CD4-positive, alpha-beta T cell treated with Interleukin-21 for 1 hour (primary cell): ENCODE data around the gene TNFRSF1B.
"Not testable (repeated sequence)": the region's sequence is repeated elsewhere in the genome, so short reads cannot be mapped to it uniquely, and the experiment has no call there.

Experiments used
- DNase-seq: peaks from one replicate; pipeline ENCODE4 v3.0.0-alpha.2; 2020

The TNFRSF1B gene

DNA sequence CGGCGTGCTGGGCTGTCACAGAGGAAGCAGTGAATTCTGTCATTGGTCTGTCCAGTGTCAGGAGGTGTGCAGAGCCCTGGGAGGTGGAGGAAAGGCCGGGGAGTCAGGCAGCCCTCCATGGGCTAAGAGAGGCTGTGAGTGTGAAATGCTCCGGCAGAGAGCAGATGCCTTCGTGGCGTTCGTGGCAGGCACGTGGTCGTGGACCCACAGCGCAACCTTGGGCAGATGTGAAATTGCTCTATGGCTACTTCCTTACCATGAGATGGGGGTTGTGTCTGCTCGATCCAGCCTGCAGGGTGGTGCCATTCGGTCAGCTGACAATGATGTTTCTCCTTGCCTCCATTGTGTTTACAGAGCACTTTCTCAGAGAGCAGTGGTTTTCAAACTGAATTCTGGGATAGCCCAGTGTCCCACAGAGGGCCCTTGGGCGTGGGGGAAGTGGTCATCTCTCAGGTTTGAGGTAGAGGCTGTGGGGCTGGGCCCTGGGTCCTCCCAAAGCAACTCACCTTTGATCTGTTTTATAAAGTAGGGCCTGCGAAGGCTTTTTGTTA is 27.9 kb downstream of the TNFRSF1B start:
- no peak for DNase-seq

DNA sequence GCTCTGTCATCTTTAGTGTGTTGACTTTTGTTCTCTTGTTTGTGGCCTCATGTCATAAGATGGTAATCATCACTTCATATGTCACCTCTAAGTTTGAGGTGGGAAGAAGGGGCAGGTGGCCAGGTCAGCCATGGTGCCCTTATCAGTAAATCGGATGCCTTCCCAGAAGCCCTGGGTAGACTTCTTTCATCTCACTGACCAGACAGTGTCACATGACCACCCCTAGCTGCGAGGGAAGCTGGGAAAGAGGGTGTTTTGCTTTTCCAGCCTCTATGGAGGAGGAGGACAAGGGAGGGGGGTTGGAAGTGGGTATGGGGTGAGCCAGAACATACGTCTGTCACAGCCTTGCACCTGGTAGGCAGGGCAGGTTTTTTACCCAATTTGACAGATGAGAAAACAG is 28.6 kb downstream of the TNFRSF1B start:
- no peak for DNase-seq

DNA sequence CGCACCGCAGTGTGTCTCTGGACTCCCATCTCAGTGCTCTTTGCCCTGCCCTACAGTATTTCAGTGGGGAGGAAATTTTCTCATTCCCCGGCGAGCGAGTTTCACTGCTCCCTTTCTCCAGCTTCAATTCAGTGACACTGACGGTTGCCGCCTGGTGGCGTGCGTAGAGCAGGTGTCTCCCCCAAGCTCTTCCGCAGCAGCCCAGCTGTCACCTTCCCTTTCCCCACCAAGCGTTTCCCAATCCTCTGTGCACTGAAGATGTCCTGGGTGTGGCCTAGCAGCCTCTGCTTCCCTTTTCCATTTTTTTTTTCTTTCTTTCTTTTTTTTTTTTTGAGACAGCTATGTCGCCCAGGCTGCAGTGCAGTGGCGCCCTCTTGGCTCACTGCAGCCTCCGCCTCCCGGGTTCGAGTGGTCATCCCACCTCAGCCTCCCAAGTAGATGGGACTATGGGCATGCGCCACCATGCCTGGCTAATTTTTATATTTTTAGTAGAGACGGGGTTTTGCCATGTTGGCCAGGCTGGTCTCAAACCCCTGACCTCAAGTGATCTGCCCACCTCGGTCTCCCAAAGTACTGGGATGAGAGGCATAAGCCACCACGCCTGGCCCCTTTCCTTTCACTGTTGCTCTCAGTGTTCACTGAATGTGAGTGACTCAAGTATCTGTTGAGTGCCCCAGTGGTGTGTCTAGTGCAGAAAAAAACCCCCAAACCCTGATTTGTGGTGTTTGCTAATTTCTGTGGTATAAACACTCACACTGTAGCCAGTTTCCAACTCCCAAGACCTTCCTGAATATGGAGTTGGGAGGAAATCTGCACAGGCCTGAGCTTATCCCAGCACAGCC is 30.1 kb downstream of the TNFRSF1B start:
- no peak for DNase-seq

DNA sequence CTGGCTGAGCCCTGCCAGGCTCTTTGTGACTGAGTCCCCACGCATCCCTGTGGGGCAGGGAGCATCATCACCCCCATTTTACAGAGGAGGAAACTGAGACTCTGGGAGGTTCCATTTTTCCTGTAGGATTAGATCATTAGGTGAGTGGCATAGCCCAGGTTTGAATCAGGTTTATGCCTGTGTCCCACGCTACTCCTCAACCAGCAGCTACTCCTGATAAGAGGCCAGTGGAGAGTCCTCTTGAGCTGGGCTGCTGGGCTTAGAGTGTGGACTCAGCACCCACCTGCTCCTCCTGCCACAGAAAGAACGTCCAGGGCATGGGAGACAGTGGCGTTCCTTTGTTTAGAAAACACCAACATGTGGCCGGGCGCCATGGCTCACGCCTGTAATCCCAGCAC is 30.7 kb downstream of the TNFRSF1B start:
- DNase-seq, result no peak

DNA sequence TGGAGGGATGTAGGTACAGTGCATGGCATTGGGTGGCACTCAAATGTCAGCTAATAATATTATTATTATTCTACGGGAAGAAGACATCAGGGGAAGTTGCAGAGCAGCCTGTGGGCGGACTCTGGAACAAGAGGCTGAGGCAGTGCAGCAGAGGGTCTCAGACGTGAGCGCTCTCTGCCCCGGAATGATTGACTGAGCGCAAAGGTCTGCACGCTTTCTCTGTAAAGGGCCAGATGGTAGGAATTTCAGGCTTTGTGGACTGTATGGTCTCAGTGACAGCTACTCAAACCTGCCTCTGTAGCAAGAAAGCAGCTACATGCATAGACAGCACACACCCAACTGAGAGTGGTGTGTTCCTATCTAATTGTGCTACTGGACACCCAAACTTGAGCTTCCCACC is 33.4 kb downstream of the TNFRSF1B start:
- DNase-seq, result no peak

DNA sequence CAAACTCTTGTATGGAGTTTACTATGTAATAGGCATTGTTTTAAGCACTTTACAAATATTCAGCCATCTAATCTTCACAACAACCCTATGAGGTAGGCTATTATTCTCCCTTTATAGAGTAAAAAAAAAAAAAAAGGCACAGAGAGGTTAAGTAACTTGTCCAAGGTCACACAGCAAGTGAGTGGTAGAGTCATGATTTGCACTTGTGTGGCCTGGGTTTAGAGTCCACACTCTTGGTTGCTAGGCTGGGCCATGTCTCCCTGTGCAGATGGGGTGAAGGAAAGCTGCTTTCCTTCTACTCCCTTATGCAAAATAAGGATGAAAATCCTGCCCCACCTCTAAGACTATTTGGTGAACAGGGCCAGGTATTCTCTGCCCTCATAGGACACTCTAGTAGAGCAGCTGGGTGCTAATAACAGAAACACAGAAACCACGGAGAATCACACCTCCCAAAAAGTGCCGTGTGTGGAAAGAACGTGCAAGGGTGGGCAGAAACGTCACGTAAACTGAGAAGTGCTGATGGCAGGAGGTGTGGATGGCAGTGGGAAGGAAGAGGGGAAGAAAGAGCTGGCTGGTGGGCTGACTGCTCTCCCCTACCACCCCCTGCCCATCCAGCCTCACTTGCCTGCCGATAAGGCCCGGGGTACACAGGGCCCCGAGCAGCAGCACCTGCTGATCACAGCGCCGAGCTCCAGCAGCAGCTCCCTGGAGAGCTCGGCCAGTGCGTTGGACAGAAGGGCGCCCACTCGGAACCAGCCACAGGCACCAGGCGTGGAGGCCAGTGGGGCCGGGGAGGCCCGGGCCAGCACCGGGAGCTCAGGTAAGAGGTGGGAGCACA is 34.8 kb downstream of the TNFRSF1B start:
- DNase-seq, result peak; percentile 54

DNA sequence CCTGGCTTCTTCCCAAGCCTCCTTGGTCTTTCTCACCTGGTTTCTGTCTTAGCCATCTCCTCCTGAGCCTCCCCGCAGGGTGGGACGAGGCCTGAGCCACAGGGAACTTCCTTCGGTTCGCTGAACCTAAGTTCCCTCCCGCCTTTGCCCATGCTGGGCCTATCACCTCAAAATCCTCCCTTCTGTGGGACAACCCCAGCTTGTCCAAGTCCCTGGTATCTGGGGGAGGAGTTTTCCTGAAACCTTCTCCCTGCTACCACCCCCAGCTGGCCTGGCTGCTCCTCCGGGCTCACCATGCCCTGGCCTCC is 35.4 kb downstream of the TNFRSF1B start:
- no peak for DNase-seq

DNA sequence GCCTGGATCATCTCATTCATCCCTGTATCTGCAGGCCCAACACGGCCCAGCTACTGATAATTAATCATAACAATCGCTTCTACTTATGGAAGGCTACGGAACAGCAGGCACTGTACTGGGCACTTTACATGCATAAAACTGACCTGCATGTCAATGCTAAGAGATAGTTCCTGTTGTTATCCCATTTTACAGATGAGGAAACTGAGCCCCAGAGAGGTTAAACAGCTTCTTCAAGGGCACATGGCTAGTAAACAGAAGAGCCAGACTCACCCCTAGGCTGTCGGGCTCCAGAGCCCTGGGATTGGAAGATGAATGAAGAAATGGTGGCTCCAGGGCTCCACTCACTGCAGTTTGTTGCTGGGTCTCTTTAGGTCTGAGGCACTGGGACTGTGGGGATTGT is 35.8 kb downstream of the TNFRSF1B start:
- no peak for DNase-seq

DNA sequence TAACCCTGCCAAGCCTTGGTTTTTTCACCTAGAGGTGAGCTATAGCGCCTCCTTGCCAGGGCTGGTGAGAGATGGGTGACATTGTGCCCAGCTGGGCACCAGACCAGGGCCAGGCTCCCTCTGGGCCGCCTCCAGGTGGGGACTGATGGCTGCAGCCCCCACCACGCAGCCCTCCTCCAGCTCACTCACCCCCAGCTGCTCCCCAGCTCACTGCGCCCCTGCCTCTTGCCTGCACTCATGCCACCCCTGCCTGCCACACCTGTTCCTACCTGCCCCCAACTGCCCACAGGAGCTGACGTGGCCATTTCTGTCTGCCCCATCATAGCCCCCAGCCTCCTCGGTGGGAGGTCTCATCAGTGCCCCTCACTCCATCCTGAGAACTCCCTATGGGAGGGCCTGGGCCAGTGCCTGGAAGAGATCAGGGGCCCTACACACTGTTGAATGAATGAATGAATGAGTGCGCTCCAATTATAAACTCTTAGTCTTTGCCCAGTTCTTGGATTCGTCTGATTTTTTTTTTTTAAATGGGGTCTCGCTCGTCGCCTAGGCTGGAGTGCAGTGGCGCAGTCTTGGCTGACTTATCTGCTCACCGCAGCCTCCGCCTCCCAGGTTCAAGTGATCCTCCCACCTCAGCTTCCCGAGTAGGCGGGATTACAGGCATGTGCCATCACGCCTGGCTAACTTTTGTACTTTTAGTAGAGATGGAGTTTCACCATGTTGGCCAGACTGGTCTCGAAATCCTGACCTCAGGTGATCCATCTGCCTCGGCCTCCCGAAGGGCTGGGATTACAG is 36.6 kb downstream of the TNFRSF1B start:
- no peak for DNase-seq

DNA sequence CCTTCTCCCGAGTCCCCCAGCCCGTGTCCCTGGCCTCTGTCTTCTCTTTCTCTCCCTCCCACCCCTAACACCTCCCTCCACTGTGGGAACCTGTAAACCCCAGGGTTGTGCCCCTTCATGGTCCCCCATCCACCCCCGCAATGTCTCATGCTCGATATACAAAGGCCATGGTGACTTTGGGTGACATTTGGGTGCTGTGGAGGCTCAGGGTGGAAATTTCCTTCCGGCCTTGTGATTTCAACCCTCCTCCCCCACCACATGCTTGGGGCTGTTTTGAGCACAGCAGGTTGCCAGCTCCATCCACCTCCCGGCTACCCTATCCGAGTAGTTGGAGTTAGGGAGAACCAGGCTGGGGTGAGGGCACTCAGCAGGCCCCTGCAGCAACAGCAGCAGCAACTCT is 37.3 kb downstream of the TNFRSF1B start:
- peak; percentile 38 for DNase-seq

DNA sequence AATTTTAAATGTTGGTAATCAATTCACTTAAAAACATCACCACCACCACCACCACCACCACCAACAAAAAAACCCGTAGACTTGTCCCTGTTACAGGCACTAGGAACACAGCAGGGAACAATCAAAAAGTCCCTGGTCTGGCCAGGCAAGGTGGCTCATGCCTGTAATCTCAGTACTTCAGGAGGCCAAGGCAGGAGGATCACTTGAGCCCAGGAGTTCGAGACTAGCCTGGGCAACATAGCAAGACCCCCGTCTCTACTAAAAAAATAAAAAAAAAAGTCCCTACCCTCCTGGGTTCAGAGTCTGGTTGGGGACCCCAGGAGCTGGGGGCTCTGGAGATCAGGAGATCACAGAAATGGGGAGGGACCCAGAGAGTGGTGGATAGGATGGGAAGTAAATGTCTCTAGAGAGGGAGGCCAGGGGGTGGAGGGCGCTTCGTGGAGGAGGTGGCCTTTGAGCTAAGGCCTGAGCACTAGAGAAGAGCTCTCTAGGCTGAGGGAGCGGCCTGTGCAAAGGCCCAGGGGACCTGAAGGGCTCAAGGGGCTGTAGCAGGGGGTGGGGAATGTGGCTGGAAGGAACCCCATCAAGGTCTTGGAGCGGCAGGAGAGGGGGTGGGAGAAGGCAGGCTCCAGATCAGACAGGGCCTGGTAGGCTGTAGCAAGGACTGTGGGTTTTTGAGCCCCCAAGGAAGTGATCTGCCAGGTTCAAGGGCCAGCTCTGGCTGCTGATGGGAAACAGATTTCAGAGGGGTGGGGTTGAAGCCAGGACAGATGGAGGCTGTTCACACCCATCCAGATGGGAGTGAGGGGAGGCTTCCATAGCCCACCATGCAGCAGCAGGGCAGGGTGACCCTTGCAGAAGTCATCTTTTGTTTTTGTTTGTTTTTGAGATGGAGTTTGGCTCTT is 38.2 kb downstream of the TNFRSF1B start:
- DNase-seq, result no peak

DNA sequence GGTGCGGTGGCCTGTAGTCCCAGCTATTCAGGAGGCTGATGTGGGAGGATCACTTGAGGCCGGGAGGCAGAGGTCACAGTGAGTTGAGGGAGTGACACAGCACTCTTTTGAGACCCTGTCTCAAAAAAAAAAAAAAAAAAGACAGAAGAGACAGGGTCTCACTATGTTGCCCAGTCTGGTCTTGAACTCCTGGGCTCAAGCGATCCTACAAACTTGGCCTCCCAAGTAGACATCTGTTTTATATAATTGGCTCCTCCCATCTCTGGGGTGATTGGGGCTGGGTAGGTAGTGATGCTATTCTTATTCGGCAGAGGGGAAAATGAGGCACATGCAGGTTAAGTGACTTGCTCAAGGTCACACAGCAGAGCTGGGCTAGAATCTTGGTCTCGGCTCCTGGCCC is 39.4 kb downstream of the TNFRSF1B start:
- no peak for DNase-seq

DNA sequence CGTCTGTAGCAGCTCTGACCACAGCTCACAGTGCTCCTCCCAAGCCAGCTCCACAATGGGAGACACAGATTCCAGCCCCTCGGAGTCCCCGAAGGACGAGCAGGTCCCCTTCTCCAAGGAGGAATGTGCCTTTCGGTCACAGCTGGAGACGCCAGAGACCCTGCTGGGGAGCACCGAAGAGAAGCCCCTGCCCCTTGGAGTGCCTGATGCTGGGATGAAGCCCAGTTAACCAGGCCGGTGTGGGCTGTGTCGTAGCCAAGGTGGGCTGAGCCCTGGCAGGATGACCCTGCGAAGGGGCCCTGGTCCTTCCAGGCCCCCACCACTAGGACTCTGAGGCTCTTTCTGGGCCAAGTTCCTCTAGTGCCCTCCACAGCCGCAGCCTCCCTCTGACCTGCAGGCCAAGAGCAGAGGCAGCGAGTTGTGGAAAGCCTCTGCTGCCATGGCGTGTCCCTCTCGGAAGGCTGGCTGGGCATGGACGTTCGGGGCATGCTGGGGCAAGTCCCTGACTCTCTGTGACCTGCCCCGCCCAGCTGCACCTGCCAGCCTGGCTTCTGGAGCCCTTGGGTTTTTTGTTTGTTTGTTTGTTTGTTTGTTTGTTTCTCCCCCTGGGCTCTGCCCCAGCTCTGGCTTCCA is 40.1 kb downstream of the TNFRSF1B start:
- DNase-seq, result no peak

DNA sequence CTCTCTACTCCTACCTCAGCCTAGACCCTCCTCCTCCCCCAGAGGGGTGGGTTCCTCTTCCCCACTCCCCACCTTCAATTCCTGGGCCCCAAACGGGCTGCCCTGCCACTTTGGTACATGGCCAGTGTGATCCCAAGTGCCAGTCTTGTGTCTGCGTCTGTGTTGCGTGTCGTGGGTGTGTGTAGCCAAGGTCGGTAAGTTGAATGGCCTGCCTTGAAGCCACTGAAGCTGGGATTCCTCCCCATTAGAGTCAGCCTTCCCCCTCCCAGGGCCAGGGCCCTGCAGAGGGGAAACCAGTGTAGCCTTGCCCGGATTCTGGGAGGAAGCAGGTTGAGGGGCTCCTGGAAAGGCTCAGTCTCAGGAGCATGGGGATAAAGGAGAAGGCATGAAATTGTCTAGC is 41.5 kb downstream of the TNFRSF1B start:
- no peak for DNase-seq

DNA sequence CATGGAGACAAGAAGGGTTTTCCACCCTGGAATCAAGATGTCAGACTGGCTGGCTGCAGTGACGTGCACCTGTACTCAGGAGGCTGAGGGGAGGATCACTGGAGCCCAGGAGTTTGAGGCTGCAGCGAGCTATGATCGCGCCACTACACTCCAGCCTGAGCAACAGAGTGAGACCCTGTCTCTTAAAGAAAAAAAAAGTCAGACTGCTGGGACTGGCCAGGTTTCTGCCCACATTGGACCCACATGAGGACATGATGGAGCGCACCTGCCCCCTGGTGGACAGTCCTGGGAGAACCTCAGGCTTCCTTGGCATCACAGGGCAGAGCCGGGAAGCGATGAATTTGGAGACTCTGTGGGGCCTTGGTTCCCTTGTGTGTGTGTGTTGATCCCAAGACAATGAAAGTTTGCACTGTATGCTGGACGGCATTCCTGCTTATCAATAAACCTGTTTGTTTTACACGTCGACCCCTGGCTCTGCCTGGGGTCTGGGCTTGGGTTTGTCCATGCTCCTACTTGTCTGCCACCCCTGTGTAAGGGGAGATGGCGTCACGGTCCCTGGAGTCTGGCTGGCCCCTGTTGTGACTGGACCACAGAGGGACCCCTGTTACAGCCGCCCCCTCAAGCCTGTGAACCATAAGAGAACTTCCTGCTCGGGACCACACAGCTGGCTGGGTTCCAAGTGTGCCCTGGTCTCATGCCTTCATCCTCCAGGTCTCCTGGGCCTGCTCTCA is 42.1 kb downstream of the TNFRSF1B start:
- peak; percentile 84 for DNase-seq

DNA sequence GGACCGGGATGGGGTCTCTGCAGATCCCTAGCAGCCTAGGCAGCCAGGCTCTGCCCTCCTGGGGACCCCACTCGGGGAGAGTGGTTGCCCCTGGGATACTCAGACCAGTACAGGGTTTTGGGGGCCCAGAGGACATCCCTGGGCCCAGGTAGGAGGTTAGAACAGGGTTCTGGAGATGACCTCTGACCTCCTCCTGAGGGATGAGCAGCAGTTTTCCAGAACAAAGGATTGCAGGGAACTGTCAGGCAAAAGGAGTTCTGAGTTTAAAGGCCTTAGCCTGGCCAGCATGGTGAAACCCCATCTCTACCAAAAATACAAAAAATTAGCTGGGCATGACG is 42.7 kb downstream of the TNFRSF1B start:
- no peak for DNase-seq

DNA sequence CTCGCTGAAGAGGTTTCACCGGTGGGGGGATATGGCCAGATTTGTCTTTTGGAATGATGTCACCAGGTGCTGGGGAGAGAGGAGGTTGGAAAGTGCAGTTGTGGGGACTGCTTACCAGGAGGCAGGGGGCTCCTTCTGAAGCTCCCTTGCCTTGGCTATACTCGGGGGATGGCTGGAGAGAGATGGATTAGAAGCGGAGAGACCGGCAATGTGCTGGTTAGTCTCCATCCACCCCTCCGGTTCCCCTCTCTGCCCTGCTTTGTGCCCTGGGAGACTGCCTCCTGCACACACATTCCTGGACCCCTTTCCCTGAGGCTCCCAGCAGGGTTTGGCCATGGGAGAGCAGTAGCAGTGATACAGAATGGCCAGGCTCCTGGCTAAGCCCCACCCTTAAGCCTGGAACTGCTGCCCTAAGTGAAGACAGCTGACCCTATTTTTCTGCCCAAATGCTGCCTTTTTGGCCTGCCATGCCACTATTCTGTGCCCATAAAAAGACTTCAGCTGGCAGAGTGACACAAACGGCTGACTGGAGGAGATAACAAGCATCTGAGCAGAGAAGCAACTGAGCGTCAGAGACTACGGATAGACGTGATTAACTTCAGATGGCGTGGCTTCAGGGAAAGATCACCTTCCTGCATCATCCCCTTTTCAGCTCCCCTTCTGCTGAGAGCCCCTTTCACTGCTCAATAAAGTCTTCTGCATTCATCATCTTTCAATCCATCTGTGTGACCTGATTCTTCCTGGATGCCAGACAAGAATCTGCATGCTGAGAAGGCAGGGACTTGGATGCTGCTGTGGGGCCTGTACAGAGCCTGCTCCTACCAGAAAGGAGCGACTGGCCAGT is 48.5 kb downstream of the TNFRSF1B start:
- no peak for DNase-seq

DNA sequence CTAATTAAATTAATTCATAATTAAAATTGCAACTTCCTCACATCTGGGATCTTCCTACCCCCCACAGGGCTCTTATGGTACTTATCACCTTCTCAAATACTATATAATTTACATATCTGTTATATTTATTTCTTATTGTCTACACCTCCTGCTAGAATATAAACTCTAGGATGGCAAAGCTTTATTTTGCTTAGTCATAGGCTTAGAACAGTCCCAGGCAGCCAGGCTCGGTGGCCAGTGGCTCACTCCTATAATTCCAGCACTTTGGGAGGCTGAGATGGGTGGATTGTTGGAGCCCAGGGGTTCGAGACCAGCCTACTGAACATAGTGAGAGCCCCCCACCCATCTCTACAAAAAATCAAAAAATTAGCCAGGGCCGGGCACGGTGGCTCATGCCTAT is 53.0 kb downstream of the TNFRSF1B start:
- DNase-seq, result no peak

DNA sequence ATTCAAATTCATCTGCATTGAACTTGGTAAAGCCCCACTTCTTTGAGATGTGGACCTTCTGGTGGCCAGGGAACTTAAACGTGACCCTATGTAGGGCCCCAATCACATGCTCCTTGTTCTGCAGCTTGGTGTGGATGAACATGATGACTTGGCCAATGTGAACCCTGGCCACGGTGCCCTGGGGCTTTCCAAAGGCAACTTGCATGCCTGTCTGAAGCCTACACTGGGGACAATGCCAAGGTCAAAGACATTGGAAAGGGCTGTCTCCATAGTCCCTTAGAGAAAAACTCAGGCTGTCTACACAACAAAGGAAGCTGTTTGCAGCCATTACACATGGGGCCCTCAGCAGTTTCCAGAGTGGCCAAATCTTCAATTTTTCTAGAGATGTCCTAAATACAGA is 54.1 kb downstream of the TNFRSF1B start:
- DNase-seq, result no peak

DNA sequence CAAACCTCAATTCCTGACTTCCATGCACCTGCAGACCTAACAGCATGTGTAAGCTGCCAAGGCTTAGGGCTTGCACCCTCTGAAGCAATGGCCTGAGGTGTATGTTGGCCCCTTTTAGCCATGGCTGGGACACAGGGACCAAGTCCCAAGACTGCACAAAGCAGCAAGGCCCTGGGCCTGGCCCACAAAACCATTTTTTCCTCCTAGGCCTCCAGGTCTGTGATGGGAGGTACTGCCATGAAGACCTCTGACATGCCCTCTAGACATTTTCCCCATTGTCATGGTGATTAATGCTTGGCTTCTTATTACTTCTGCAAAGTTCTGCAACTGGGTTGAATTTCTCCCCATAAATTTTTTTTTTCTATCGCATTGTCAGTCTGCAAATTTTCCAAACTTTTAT is 55.9 kb downstream of the TNFRSF1B start:
- DNase-seq, result not testable (repeated sequence)
